ENCODE results near the gene CEP68. TPM values are rescaled to one million over a fixed set of nuclear protein-coding genes. Genes with fewer than 3 reads are reported as not detected.
"Not testable (repeated sequence)": the region's sequence is repeated elsewhere in the genome, so short reads cannot be mapped to it uniquely, and the experiment has no call there.

CEP68 gene
- total and polyA plus RNA-seq, 2 donors (not counting 1 experiment from before 2014, with no cell fraction given), result 8.5 to 12.7 TPM

- H3K9ac ChIP-seq (ENCODE audit: insufficient read depth, low read length), result no peak overlapping the region
- H3K4me1 ChIP-seq (ENCODE audit: control insufficient read depth, extremely low read depth, insufficient read depth, low read length), result no peaks in the 10 kb centered on the region
- H3K36me3 ChIP-seq (ENCODE audit: control insufficient read depth, insufficient read depth, low read length), result peaks cover 1% of the 10 kb centered on the region
- H4K20me1 ChIP-seq (ENCODE audit: control insufficient read depth, extremely low read depth, insufficient read depth, low read length), result no peaks in the 10 kb centered on the region
- no peaks in the 10 kb centered on the region for H3K27me3 ChIP-seq (ENCODE audit: control insufficient read depth, insufficient read depth, low read length)
- no peaks in the 10 kb centered on the region for H3K9me3 ChIP-seq (ENCODE audit: control insufficient read depth, insufficient read depth, low read depth, low read length)
- H2AFZ ChIP-seq (ENCODE audit: low read length), result no peak overlapping the region
- DNase-seq (ENCODE audit: low read depth in 2 of 2), result no peak
- H3K4me3 ChIP-seq (replicated peaks in 1 of 4; ENCODE audit: control extremely low read depth in 1 of 4, insufficient read depth in 1 of 4, low read depth in 3 of 4, low read length in 4 of 4), result no peak overlapping the region
- no peak overlapping the region for H3K4me2 ChIP-seq (ENCODE audit: extremely low read depth, insufficient read depth, low read length)
- TF ChIP-seq EZH2 (IDR thresholded peaks at IDR 0.05; ENCODE audit: low read length, missing control alignments) (no peak), CTCF (conservative IDR thresholded peaks at IDR 0.05 in 1 of 2, IDR thresholded peaks at IDR 0.05 in 1 of 2; ENCODE audit: low read depth in 1 of 2, low read length in 2 of 2) (no peak)
- H3K27ac ChIP-seq (ENCODE audit: insufficient read depth, low read length), result no peak overlapping the region
- H3K79me2 ChIP-seq (ENCODE audit: control insufficient read depth, insufficient read depth, low read length), result no peaks in the 10 kb centered on the region
Observed at GRCh38 chr2:65018141-65018582, 38.1 kb upstream of the CEP68 start.

- no peak overlapping the region for H3K9ac ChIP-seq (ENCODE audit: insufficient read depth, low read length)
- H4K20me1 ChIP-seq (ENCODE audit: control insufficient read depth, extremely low read depth, insufficient read depth, low read length), result no peaks in the 10 kb centered on the region
- H3K4me1 ChIP-seq (ENCODE audit: control insufficient read depth, extremely low read depth, insufficient read depth, low read length), result no peaks in the 10 kb centered on the region
- no peaks in the 10 kb centered on the region for H3K79me2 ChIP-seq (ENCODE audit: control insufficient read depth, insufficient read depth, low read length)
- H3K9me3 ChIP-seq (ENCODE audit: control insufficient read depth, insufficient read depth, low read depth, low read length), result no peaks in the 10 kb centered on the region
- DNase-seq (ENCODE audit: low read depth in 2 of 2), result no peak
- H2AFZ ChIP-seq (ENCODE audit: low read length), result no peak overlapping the region
- H3K36me3 ChIP-seq (ENCODE audit: control insufficient read depth, insufficient read depth, low read length), result peaks cover 1% of the 10 kb centered on the region
- H3K4me2 ChIP-seq (ENCODE audit: extremely low read depth, insufficient read depth, low read length), result no peak overlapping the region
- H3K27ac ChIP-seq (ENCODE audit: insufficient read depth, low read length), result no peak overlapping the region
- H3K4me3 ChIP-seq (replicated peaks in 1 of 4; ENCODE audit: control extremely low read depth in 1 of 4, insufficient read depth in 1 of 4, low read depth in 3 of 4, low read length in 4 of 4), result no peak overlapping the region
- TF ChIP-seq EZH2 (IDR thresholded peaks at IDR 0.05; ENCODE audit: low read length, missing control alignments) (no peak), CTCF (conservative IDR thresholded peaks at IDR 0.05 in 1 of 2, IDR thresholded peaks at IDR 0.05 in 1 of 2; ENCODE audit: low read depth in 1 of 2, low read length in 2 of 2) (no peak)
- H3K27me3 ChIP-seq (ENCODE audit: control insufficient read depth, insufficient read depth, low read length), result no peaks in the 10 kb centered on the region
Observed at GRCh38 chr2:65019010-65019409, 37.2 kb upstream of the CEP68 start.

GRCh38 chr2:65019675-65020195 is 36.5 kb upstream of the CEP68 start:
- Histone ChIP-seq H3K9me3 (ENCODE audit: control insufficient read depth, insufficient read depth, low read depth, low read length) (no peaks in the 10 kb centered on the region), H3K36me3 (ENCODE audit: control insufficient read depth, insufficient read depth, low read length) (peaks cover 1% of the 10 kb centered on the region), H3K4me2 (ENCODE audit: extremely low read depth, insufficient read depth, low read length) (no peak overlapping the region), H4K20me1 (ENCODE audit: control insufficient read depth, extremely low read depth, insufficient read depth, low read length) (no peaks in the 10 kb centered on the region), H3K9ac (ENCODE audit: insufficient read depth, low read length) (no peak overlapping the region), H3K4me3 (replicated peaks in 1 of 4; ENCODE audit: control extremely low read depth in 1 of 4, insufficient read depth in 1 of 4, low read depth in 3 of 4, low read length in 4 of 4) (no peak overlapping the region), H3K4me1 (ENCODE audit: control insufficient read depth, extremely low read depth, insufficient read depth, low read length) (no peaks in the 10 kb centered on the region), H3K27ac (ENCODE audit: insufficient read depth, low read length) (no peak overlapping the region), H2AFZ (ENCODE audit: low read length) (no peak overlapping the region), H3K27me3 (ENCODE audit: control insufficient read depth, insufficient read depth, low read length) (no peaks in the 10 kb centered on the region), H3K79me2 (ENCODE audit: control insufficient read depth, insufficient read depth, low read length) (no peaks in the 10 kb centered on the region)
- no peak for DNase-seq (ENCODE audit: low read depth in 2 of 2)
- TF ChIP-seq EZH2 (IDR thresholded peaks at IDR 0.05; ENCODE audit: low read length, missing control alignments) (no peak), CTCF (conservative IDR thresholded peaks at IDR 0.05 in 1 of 2, IDR thresholded peaks at IDR 0.05 in 1 of 2; ENCODE audit: low read depth in 1 of 2, low read length in 2 of 2) (no peak)

GRCh38 chr2:65020251-65020650 is 36.0 kb upstream of the CEP68 start:
- DNase-seq (ENCODE audit: low read depth in 2 of 2); H4K20me1 ChIP-seq (ENCODE audit: control insufficient read depth, extremely low read depth, insufficient read depth, low read length); H3K27me3 ChIP-seq (ENCODE audit: control insufficient read depth, insufficient read depth, low read length); H3K4me3 ChIP-seq (replicated peaks in 1 of 4; ENCODE audit: control extremely low read depth in 1 of 4, insufficient read depth in 1 of 4, low read depth in 3 of 4, low read length in 4 of 4); H2AFZ ChIP-seq (ENCODE audit: low read length); H3K79me2 ChIP-seq (ENCODE audit: control insufficient read depth, insufficient read depth, low read length); H3K9ac ChIP-seq (ENCODE audit: insufficient read depth, low read length); H3K36me3 ChIP-seq (ENCODE audit: control insufficient read depth, insufficient read depth, low read length); H3K4me2 ChIP-seq (ENCODE audit: extremely low read depth, insufficient read depth, low read length); H3K4me1 ChIP-seq (ENCODE audit: control insufficient read depth, extremely low read depth, insufficient read depth, low read length); H3K27ac ChIP-seq (ENCODE audit: insufficient read depth, low read length); H3K9me3 ChIP-seq (ENCODE audit: control insufficient read depth, insufficient read depth, low read depth, low read length): not testable (repeated sequence)
